SU-DHL-6 (cell line): ENCODE data around the gene SPAG7.
A peak's percentile ranks its signal among the peaks of the same experiment; 100 is the strongest.

ENCODE experiments used
- H2AFZ ChIP-seq: fragments of 200-600 bp; sonication (generic); 2 replicates; pipeline ENCODE4 v1.6.1; 2014; ENCODE audit warnings: low read depth, mild to moderate bottlenecking, moderate library complexity, mixed read lengths, antibody characterized with exemption, low read length; ENCODE audit not compliant: severe bottlenecking
- H3F3A ChIP-seq: fragments of 200-600 bp; shearing (Covaris generic); 2 replicates; pipeline ENCODE4 v1.6.0; 2016; ENCODE audit warnings: antibody characterized with exemption, mild to moderate bottlenecking; ENCODE audit not compliant: insufficient read depth
- H3K27ac ChIP-seq: fragments of 200-600 bp; sonication (generic); 2 replicates; pipeline ENCODE4 v1.5.1; 2016; ENCODE audit warnings: low read depth, mild to moderate bottlenecking, low read length, moderate library complexity, mixed read lengths
- H3K27me3 ChIP-seq: fragments of 200-600 bp; sonication (generic), shearing (Covaris generic); 2 replicates; pipeline ENCODE4 v1.6.0; 2014; ENCODE audit warnings: mild to moderate bottlenecking, low read length
- H3K36me3 ChIP-seq: fragments of 200-600 bp; sonication (generic); 2 replicates; pipeline ENCODE4 v1.6.1; 2014; ENCODE audit warnings: mild to moderate bottlenecking, low read length, mixed read lengths
- H3K4me2 ChIP-seq: fragments of 300-600, 200-600 bp; shearing (Covaris generic), sonication (generic); 2 replicates; pipeline ENCODE4 v1.6.0; 2014; ENCODE audit warnings: low read length, low read depth, mild to moderate bottlenecking; ENCODE audit not compliant: poor library complexity, severe bottlenecking
- H3K4me3 ChIP-seq: fragments of 200-600 bp; sonication (generic); 2 replicates; pipeline ENCODE4 v1.5.1; 2014; ENCODE audit warnings: antibody characterized with exemption, low read length, mild to moderate bottlenecking, mixed read lengths; ENCODE audit not compliant: insufficient read depth, poor library complexity, severe bottlenecking
- H3K79me2 ChIP-seq: fragments of 200-600 bp; sonication (generic); 2 replicates; pipeline ENCODE4 v1.6.1; 2014; ENCODE audit warnings: mild to moderate bottlenecking, low read length, moderate library complexity; ENCODE audit not compliant: insufficient read depth
- H3K9ac ChIP-seq: fragments of 200-600 bp; sonication (generic); 2 replicates; pipeline ENCODE4 v1.7.0; 2014; ENCODE audit warnings: mild to moderate bottlenecking, low read length
- H3K9me2 ChIP-seq: fragments of 200-600 bp; sonication (generic); replicated peaks from 2 replicates; pipeline ENCODE4 v1.6.1; 2014; ENCODE audit warnings: low read length; ENCODE audit not compliant: insufficient read depth
- H3K9me3 ChIP-seq: fragments of 200-600 bp; sonication (generic); 2 replicates; pipeline ENCODE4 v1.6.1; 2014; ENCODE audit warnings: low read length, mixed read lengths; ENCODE audit not compliant: insufficient read depth
- H4K20me1 ChIP-seq: fragments of 200-600 bp; sonication (generic); 2 replicates; pipeline ENCODE4 v1.6.1; 2014; ENCODE audit warnings: low read depth, mild to moderate bottlenecking, antibody characterized with exemption, low read length, moderate library complexity, mixed read lengths
- CTCF ChIP-seq: fragments of 200-600 bp; sonication (generic); IDR thresholded peaks from one replicate; pipeline ENCODE4 v1.5.1; 2017; ENCODE audit warnings: antibody characterized with exemption, mild to moderate bottlenecking, low read length, moderate library complexity; ENCODE audit not compliant: insufficient read depth, poor library complexity, severe bottlenecking
- EZH2phosphoT487 ChIP-seq: fragments of 200-600 bp; sonication (generic), shearing (Covaris generic); conservative IDR thresholded peaks from 2 replicates; pipeline ENCODE4 v1.6.1; 2018; ENCODE audit warnings: mild to moderate bottlenecking, antibody characterized with exemption, low read length, moderate library complexity, mixed read lengths

Gene SPAG7

DNA sequence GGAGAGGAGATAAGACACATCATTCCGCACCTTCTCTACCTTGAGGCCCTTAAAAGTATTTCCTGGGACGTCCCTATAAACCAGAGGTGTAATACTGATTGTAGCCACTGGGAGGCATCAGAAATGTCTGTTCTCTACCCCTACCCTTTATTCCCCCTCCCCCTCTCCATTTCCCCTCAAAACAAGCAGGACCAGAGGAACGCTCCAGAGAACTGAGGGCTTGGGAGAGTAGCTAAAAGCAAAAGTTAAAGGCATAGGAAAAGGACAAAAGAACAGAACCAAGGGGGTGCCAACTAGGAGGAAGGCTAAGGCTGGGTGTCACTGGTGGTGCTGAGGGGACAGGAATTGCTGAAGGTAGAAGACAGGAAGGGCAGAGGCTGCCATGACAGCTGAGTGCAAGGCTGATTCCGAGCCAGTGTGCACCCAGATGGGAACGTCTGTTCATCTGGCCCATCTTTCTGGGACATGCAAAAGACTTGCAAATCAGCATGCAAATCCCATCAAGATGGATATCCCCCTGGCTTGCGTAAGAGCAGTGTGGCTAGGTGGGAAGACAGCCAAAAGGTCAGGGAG is 13.1 kb upstream of the SPAG7 start:
- Histone ChIP-seq H3K27ac (no peak overlapping the region), H3K9me2 (no peaks in the 10 kb centered on the region), H3K4me2 (no peak overlapping the region), H2AFZ (no peak overlapping the region), H3F3A (0 out of 2 replicates have a peak, but pooled peaks cover 4% of the 10 kb centered on the region), H3K79me2 (no peaks in the 10 kb centered on the region), H3K9me3 (no peaks in the 10 kb centered on the region), H3K9ac (no peak overlapping the region), H3K4me3 (no peak overlapping the region), H4K20me1 (no peaks in the 10 kb centered on the region), H3K27me3 (no peaks in the 10 kb centered on the region), H3K36me3 (no peaks in the 10 kb centered on the region)
- TF ChIP-seq CTCF (peak; percentile 59), EZH2phosphoT487 (no peak)

DNA sequence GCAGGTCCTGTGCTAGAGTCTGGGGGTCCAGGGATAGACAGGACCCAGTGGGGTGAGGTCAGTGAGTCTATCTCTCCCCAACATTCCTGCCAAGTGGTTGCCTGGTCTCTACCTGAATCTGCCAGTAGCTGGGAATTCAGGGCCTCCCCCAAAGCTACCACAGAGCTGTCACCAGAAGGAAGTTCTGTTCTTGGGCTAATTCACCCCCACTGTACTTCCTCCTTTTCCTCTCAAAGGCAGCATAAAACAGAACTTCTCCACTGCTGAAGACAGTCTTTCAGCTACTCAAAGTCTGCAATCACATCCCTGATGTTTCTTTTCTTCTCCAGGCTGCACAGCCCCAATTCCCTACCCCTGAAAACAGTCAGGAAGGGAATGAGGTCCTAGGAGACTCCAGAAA is 11.1 kb upstream of the SPAG7 start:
- no peak overlapping the region for H3K9ac ChIP-seq
- no peak overlapping the region for H3K4me2 ChIP-seq

DNA sequence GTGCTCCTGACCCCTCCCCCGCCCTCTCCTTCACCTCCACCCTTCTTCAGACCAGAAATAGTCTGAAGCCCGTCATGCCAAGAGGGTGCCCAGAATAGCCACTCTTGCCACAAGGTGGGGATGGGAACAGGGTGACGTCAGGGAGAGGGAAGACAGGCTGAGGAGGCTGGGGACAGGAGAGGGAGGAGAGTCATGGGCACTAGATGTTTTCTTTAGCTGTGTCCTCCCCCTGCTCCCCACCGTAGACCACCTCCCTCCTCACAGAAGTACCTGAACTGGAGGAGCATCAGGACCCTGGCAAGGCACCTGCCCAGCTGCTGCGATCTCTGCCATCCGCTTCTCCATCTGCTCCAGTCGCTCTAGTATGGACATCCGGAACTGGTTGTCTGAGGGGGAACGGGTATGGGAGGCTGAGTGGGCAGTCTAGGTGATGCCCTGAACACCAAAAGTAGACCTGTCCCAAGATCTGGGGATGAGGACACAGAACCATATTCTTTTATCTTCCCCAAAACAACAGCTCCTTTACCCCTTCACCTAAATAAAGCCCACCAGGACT is 6.6 kb upstream of the SPAG7 start:
- TF ChIP-seq CTCF (no peak), EZH2phosphoT487 (no peak)
- H2AFZ ChIP-seq, result no peak overlapping the region
- no peaks in the 10 kb centered on the region for H3K9me2 ChIP-seq
- no peaks in the 10 kb centered on the region for H4K20me1 ChIP-seq
- no peak overlapping the region for H3K9ac ChIP-seq
- H3K4me3 ChIP-seq, result no peak overlapping the region
- H3F3A ChIP-seq, result no peaks in the 10 kb centered on the region
- H3K27ac ChIP-seq, result no peak overlapping the region
- no peaks in the 10 kb centered on the region for H3K27me3 ChIP-seq
- H3K36me3 ChIP-seq, result no peaks in the 10 kb centered on the region
- no peaks in the 10 kb centered on the region for H3K79me2 ChIP-seq
- H3K4me2 ChIP-seq, result no peak overlapping the region
- H3K9me3 ChIP-seq, result no peaks in the 10 kb centered on the region

More for the DNA sequence above, 11.1 kb upstream of the SPAG7 start:
- H3K4me3 ChIP-seq, result no peak overlapping the region
- no peak overlapping the region for H3K27ac ChIP-seq
- no peaks in the 10 kb centered on the region for H3K9me3 ChIP-seq
- H3K27me3 ChIP-seq, result no peaks in the 10 kb centered on the region
- H4K20me1 ChIP-seq, result no peaks in the 10 kb centered on the region
- no peak for TF ChIP-seq CTCF
- no peak for TF ChIP-seq EZH2phosphoT487
- H3K36me3 ChIP-seq, result no peaks in the 10 kb centered on the region
- H2AFZ ChIP-seq, result no peak overlapping the region
- no peaks in the 10 kb centered on the region for H3K9me2 ChIP-seq
- H3K79me2 ChIP-seq, result no peaks in the 10 kb centered on the region
- H3F3A ChIP-seq, result 0 out of 2 replicates have a peak, but pooled peaks cover 4% of the 10 kb centered on the region
